Ascending aorta (tissue), 2 donors: ENCODE results near the gene TPTE2. TPM values are rescaled to one million over a fixed set of nuclear protein-coding genes. Genes with fewer than 3 reads are reported as not detected.

Experiments
- DNase-seq, 2 donors: peaks; one replicate each; pipeline ENCODE4 v3.0.0-alpha.2; 2019; ENCODE audit warnings: low spot score in 2 of 2
- H3K27ac ChIP-seq, 2 donors: fragments of 200-600 bp; sonication (generic); one replicate each; pipeline ENCODE4 v1.5.1; 2016 to 2017; ENCODE audit warnings: mild to moderate bottlenecking in 1 of 2
- H3K27me3 ChIP-seq: fragments of 200-600 bp; sonication (generic); one replicate; pipeline ENCODE4 v1.5.1; 2017
- H3K36me3 ChIP-seq, 2 donors: fragments of 200-600 bp; sonication (generic); one replicate each; pipeline ENCODE4 v1.5.1; 2016
- H3K4me1 ChIP-seq, 2 donors: fragments of 200-600 bp; sonication (generic); one replicate each; pipeline ENCODE4 v1.5.1; 2016 to 2017; ENCODE audit warnings: mild to moderate bottlenecking in 1 of 2
- H3K4me3 ChIP-seq, 2 donors: fragments of 200-600 bp; sonication (generic); one replicate each; pipeline ENCODE4 v1.5.1; 2016 to 2017; ENCODE audit warnings: mild to moderate bottlenecking in 1 of 2
- H3K9me3 ChIP-seq, 2 donors: fragments of 200-600 bp; sonication (generic); one replicate each; pipeline ENCODE4 v1.5.1; 2016
- CTCF ChIP-seq, 3 experiments: fragments of 200-600 bp in 2 of 3; fragments of 450-650 bp in 1 of 3; sonication (generic) in 2 of 3; IDR thresholded peaks; one replicate each; pipeline ENCODE4 v1.5.1; 2016 to 2019; ENCODE audit warnings: antibody characterized with exemption in 3 of 3, mild to moderate bottlenecking in 1 of 3, moderate library complexity in 1 of 3
- intact Hi-C: fragments of 100-400 bp; cut with DNase I; formaldehyde crosslinking; loops from one replicate; pipeline ENCODE4 v1.15.1; 2023
- total RNA-seq: library from RNA; depleted of rRNA; stranded (reverse); fragments of >200 nt; gene quantifications from one replicate; pipeline ENCODE4 v1.1.0, GENCODE V29; 2016

The TPTE2 gene
- total RNA-seq, 1 donor from 2014 or later: not detected

- intact Hi-C loops: no loop called here
- no peak for DNase-seq
These were observed 20.3 kb upstream of the TPTE2 start for GRCh38 chr13:19581675-19582074.

GRCh38 chr13:19575230-19575629 is 13.9 kb upstream of the TPTE2 start:
- H3K27ac ChIP-seq: no peak overlapping the region
- intact Hi-C loops: no loop called here
- no peak for DNase-seq
- H3K4me3 ChIP-seq: no peak overlapping the region
- no peaks in the 10 kb centered on the region for H3K36me3 ChIP-seq
- no peaks in the 10 kb centered on the region for H3K4me1 ChIP-seq
- TF ChIP-seq CTCF (IDR thresholded peaks at IDR 0.05): no peak
- no peaks in the 10 kb centered on the region for H3K9me3 ChIP-seq
- H3K27me3 ChIP-seq: no peaks in the 10 kb centered on the region

More at GRCh38 chr13:19581675-19582074, 20.3 kb upstream of the TPTE2 start:
- no peak overlapping the region for H3K4me3 ChIP-seq
- H3K36me3 ChIP-seq: no peaks in the 10 kb centered on the region
- no peak for TF ChIP-seq CTCF (IDR thresholded peaks at IDR 0.05)
- H3K27ac ChIP-seq: no peak overlapping the region
- H3K27me3 ChIP-seq: no peaks in the 10 kb centered on the region
- no peaks in the 10 kb centered on the region for H3K9me3 ChIP-seq
- H3K4me1 ChIP-seq: no peaks in the 10 kb centered on the region

- H3K27me3 ChIP-seq: no peaks in the 10 kb centered on the region
- H3K36me3 ChIP-seq: no peaks in the 10 kb centered on the region
- intact Hi-C loops: no loop called here
- TF ChIP-seq CTCF (IDR thresholded peaks at IDR 0.05): no peak
- H3K4me3 ChIP-seq: no peak overlapping the region
- no peaks in the 10 kb centered on the region for H3K9me3 ChIP-seq
- H3K27ac ChIP-seq: no peak overlapping the region
- DNase-seq: no peak
- H3K4me1 ChIP-seq: no peaks in the 10 kb centered on the region
These were observed 11.9 kb upstream of the TPTE2 start for GRCh38 chr13:19573120-19573716.

GRCh38 chr13:19572280-19572679 is 10.9 kb upstream of the TPTE2 start:
- intact Hi-C loops: no loop called here
- Histone ChIP-seq H3K9me3 (no peaks in the 10 kb centered on the region), H3K36me3 (no peaks in the 10 kb centered on the region), H3K4me1 (no peaks in the 10 kb centered on the region), H3K4me3 (no peak overlapping the region), H3K27ac (no peak overlapping the region), H3K27me3 (no peaks in the 10 kb centered on the region)
- DNase-seq: no peak
- TF ChIP-seq CTCF (IDR thresholded peaks at IDR 0.05): no peak

- Histone ChIP-seq H3K36me3 (no peaks in the 10 kb centered on the region), H3K27me3 (no peaks in the 10 kb centered on the region), H3K4me1 (no peaks in the 10 kb centered on the region), H3K27ac (no peak overlapping the region), H3K9me3 (peaks cover 0 to 3% of the 10 kb centered on the region in 2 donors), H3K4me3 (no peak overlapping the region)
- intact Hi-C loops: no loop called here
- TF ChIP-seq CTCF (IDR thresholded peaks at IDR 0.05): no peak
- DNase-seq: no peak
These were observed 6.6 kb upstream of the TPTE2 start for GRCh38 chr13:19567820-19568534.
